Ascending aorta (tissue), 2 donors: Measurements from ENCODE around the gene AAMP. TPM values are rescaled to one million over a fixed set of nuclear protein-coding genes. Genes with fewer than 3 reads are reported as not detected.
A peak's percentile ranks its signal among the peaks of the same experiment; 100 is the strongest.

Experiments
- DNase-seq, 2 donors: peaks; one replicate each; pipeline ENCODE4 v3.0.0-alpha.2; 2019; ENCODE audit warnings: low spot score in 2 of 2
- H3K27ac ChIP-seq, 2 donors: fragments of 200-600 bp; sonication (generic); one replicate each; pipeline ENCODE4 v1.5.1; 2016 to 2017; ENCODE audit warnings: mild to moderate bottlenecking in 1 of 2
- H3K27me3 ChIP-seq: fragments of 200-600 bp; sonication (generic); one replicate; pipeline ENCODE4 v1.5.1; 2017
- H3K36me3 ChIP-seq, 2 donors: fragments of 200-600 bp; sonication (generic); one replicate each; pipeline ENCODE4 v1.5.1; 2016
- H3K4me1 ChIP-seq, 2 donors: fragments of 200-600 bp; sonication (generic); one replicate each; pipeline ENCODE4 v1.5.1; 2016 to 2017; ENCODE audit warnings: mild to moderate bottlenecking in 1 of 2
- H3K4me3 ChIP-seq, 2 donors: fragments of 200-600 bp; sonication (generic); one replicate each; pipeline ENCODE4 v1.5.1; 2016 to 2017; ENCODE audit warnings: mild to moderate bottlenecking in 1 of 2
- H3K9me3 ChIP-seq, 2 donors: fragments of 200-600 bp; sonication (generic); one replicate each; pipeline ENCODE4 v1.5.1; 2016
- CTCF ChIP-seq, 3 experiments: fragments of 200-600 bp in 2 of 3; fragments of 450-650 bp in 1 of 3; sonication (generic) in 2 of 3; IDR thresholded peaks; one replicate each; pipeline ENCODE4 v1.5.1; 2016 to 2019; ENCODE audit warnings: antibody characterized with exemption in 3 of 3, mild to moderate bottlenecking in 1 of 3, moderate library complexity in 1 of 3
- intact Hi-C: fragments of 100-400 bp; cut with DNase I; formaldehyde crosslinking; loops from one replicate; pipeline ENCODE4 v1.15.1; 2023
- total RNA-seq: library from RNA; depleted of rRNA; stranded (reverse); fragments of >200 nt; gene quantifications from one replicate; pipeline ENCODE4 v1.1.0, GENCODE V29; 2016

Gene AAMP
- total RNA-seq, 1 donor from 2014 or later, result 73.7 TPM

DNA sequence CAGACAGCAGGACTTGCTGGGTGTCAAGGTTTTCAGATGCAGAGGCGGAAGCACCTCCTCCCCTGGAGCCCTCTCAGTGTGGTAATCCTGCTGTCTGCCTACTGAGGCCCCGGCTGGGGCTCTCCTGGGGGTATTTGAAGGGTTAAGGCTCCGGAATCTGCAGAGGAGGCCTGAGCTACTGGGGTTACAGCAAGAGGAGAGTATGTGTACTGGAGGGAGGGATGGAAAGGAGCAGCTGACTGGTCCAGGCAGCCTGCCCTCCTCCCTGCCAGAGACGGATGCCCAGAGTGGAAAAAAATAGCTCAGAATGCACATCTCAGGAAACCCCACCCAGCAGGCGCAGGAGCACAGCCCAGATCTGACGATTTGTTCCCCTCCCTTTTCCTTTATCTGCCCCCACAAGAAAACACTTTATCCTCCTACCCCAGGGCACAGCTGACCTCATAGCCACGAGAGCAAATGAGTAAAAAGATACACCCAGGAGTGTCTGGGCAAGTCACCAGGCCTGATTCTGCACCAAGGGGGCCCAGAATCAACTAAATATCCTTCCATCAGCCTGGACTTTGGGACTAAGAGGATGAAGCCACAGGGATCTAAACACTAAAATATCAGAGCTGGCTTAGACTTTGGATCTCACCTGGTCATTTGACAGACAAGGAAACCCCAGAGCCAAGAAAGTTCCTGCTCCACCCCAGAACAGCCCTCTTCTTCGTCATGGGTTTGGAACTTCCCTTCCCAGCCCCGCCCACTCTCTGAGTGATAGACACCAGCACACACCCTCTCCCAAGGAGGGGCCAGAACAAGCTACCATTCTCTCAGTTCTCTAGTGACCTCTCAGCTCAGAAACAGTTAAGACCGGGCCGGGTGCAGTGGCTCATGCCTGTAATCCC is 16.9 kb upstream of the AAMP start:
- H3K27ac ChIP-seq, result peak overlapping the region; percentile 98 to 99
- peak overlapping the region; percentile 48 to 68 for H3K4me3 ChIP-seq
- H3K36me3 ChIP-seq, result peaks cover under 1 to 12% of the 10 kb centered on the region in 2 donors
- TF ChIP-seq CTCF (IDR thresholded peaks at IDR 0.05), result no peak
- H3K4me1 ChIP-seq, result peaks cover 44 to 70% of the 10 kb centered on the region in 2 donors
- no peaks in the 10 kb centered on the region for H3K27me3 ChIP-seq
- peak; percentile 91 to 97 for DNase-seq
- intact Hi-C loops, result loop anchor here (1.0 to 5.0 kb wide), 3 partner anchors 15 to 280 kb away; partner anchors contain the start of genes CNOT9, CTDSP1 and USP37
- H3K9me3 ChIP-seq, result no peaks in the 10 kb centered on the region

DNA sequence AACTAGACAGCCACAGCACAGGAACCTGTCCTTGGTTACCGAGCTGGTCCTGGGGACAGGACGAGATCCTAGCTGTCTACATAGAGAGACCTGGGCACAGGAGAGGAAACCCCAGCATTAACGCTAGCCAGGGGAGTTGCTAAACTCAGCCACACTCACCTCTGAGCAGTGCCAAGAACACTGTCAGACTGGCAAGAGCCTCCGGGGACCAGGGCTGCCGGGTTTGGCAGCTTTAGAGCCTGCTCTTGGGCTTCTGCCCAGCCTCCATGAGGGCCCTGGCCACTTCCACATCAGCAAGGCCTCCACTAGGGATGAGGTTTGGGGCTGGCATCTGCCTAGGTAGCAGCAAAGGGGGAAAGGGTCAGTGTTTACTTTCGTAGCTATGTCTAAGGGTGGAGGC is 15.7 kb upstream of the AAMP start:
- peaks cover 13 to 24% of the 10 kb centered on the region in 2 donors for H3K36me3 ChIP-seq
- intact Hi-C loops, result loop anchor here (2.0 to 5.0 kb wide), 2 partner anchors 113 to 282 kb away; partner anchors contain the start of genes CNOT9, CTDSP1 and USP37
- H3K27ac ChIP-seq, result peak overlapping the region; percentile 98 to 99
- no peaks in the 10 kb centered on the region for H3K27me3 ChIP-seq
- H3K4me3 ChIP-seq, result peak overlapping the region; percentile 48 to 68
- DNase-seq, result peak; percentile 38 to 94
- peaks cover 47 to 78% of the 10 kb centered on the region in 2 donors for H3K4me1 ChIP-seq
- TF ChIP-seq CTCF (IDR thresholded peaks at IDR 0.05), result no peak
- no peaks in the 10 kb centered on the region for H3K9me3 ChIP-seq

DNA sequence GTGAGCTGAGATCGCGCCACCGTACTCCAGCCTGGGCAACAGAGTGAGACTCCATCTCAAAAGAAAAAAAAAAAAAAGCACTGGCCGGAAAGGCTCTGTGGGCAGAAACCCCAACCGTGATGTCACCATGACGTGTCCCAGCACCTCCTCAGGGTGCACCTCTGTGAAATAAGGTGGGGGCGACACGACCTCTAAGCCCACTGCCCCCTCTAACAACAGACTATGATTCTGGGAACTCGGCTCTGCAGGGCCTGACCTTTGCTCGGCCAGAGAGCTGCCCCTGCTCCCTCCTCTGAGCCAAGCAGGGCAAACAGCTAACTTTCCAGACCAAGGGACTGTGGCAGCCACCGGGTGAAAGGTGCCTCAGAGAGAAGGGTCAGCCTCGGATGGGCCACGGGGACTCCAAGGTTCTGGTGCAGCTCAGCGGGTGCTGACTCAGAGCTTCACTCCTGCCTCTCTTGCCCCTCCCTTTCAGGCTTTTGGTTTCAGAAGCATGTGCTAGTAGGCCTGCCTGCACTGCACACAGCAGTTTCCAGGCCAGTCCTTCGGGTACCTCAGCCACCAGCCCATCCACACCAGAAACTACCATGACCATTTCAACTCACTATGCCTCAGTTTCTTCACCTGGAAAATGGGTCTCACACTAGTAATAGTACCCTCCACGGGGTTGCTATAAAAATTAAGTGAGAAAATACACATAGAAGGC is 14.3 kb upstream of the AAMP start:
- Histone ChIP-seq H3K27me3 (no peaks in the 10 kb centered on the region), H3K9me3 (no peaks in the 10 kb centered on the region), H3K27ac (peak overlapping the region; percentile 98 to 99), H3K4me3 (peak overlapping the region; percentile 24 to 68), H3K36me3 (peaks cover 26 to 38% of the 10 kb centered on the region in 2 donors), H3K4me1 (peaks cover 47 to 75% of the 10 kb centered on the region in 2 donors)
- intact Hi-C loops, result no loop called here
- DNase-seq, result peak in 1 of 2 donors; percentile 82
- TF ChIP-seq CTCF (IDR thresholded peaks at IDR 0.05), result no peak

DNA sequence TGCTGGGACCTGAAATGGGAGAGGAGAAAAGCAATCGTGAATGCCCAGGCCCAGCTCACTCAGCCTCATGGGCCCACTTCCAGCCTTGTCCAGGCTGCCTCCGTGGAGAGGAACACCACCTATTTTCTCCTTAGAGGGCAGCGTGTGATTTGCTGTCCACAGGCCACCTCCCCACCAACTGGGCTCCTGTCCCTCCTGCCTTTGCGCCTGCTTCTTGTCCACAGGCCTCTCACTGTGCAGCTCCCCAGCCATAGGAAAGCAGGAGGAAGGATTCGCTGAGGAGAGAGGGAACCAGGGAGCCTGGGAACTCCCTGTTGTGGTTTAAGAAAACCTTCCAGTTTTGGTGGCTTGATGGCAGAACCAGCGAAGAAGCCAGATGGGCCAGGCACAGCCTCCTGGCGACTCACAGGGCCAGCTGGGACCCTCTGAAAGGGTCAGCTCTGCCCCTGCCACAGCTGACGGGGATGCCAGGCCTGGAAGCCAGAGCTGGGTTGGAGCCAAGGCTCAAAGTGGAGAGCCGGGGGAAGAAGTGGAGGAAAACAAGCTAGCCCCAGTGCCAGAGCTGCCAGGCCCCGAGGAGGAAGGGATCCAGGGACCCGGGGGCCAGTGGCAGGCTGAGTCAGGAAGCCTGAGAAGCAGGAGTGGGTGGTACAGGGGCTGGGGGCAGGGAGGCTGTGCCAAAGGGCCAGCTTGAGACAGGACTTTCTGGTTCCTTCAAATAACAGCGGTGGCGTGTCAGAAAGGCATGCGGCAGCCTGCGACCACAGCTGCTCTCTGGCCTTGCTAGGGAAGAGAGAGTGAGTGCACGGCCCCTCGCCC is 12.4 kb upstream of the AAMP start:
- peak in 1 of 2 donors; percentile 86 for DNase-seq
- intact Hi-C loops, result loop anchor here (1.0 kb wide), 1 partner anchor 10 kb away; no protein-coding TSS in a partner anchor
- H3K4me1 ChIP-seq, result peaks cover 38 to 63% of the 10 kb centered on the region in 2 donors
- no peaks in the 10 kb centered on the region for H3K9me3 ChIP-seq
- H3K27me3 ChIP-seq, result no peaks in the 10 kb centered on the region
- no peak for TF ChIP-seq CTCF (IDR thresholded peaks at IDR 0.05)
- peaks cover 45 to 57% of the 10 kb centered on the region in 2 donors for H3K36me3 ChIP-seq
- H3K27ac ChIP-seq, result peak overlapping the region; percentile 98 to 99
- peak overlapping the region in 1 of 2 donors; percentile 68 for H3K4me3 ChIP-seq

DNA sequence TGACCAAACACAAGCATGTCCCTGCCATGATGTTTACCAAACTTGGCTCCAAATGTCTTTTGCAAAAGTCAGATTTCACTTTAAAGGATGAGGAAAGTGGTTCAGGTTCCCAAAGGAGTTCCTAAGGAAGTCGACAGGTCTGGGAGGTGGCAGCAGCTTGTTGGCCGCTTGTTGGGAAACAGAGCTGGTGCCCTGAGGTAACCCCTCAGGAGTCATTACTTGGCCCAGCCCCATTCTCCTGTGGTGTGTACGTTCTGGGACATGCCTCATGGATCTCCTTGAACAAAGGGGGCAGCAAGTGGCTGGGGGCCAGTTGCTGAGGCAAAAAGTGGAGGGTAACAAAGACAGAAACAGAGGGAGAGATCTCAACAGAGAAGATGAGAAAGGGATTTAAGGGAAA is 11.5 kb upstream of the AAMP start:
- peak overlapping the region; percentile 98 to 99 for H3K27ac ChIP-seq
- H3K9me3 ChIP-seq, result no peaks in the 10 kb centered on the region
- TF ChIP-seq CTCF (IDR thresholded peaks at IDR 0.05), result no peak
- H3K4me1 ChIP-seq, result peaks cover 38 to 60% of the 10 kb centered on the region in 2 donors
- no peaks in the 10 kb centered on the region for H3K27me3 ChIP-seq
- DNase-seq, result peak in 1 of 2 donors; percentile 84
- intact Hi-C loops, result no loop called here
- peaks cover 54 to 66% of the 10 kb centered on the region in 2 donors for H3K36me3 ChIP-seq
- peak overlapping the region in 1 of 2 donors; percentile 68 for H3K4me3 ChIP-seq
